A673 (cell line): ENCODE results near the gene AP4B1. TPM values are rescaled to one million over a fixed set of nuclear protein-coding genes. Genes with fewer than 3 reads are reported as not detected.

ENCODE experiments used
- BruUV-seq: library from RNA; stranded (reverse); fragments of 400-500 nt; replicated peaks from 2 replicates; lab custom pipeline; 2021; lab: Mats Ljungman, UMichigan
- CTCF ChIA-PET: fragments of 300-600 bp; sonication (Branson Sonifier 250); formaldehyde crosslinking; loops from one replicate; lab custom pipeline; 2022; ENCODE audit warnings: antibody characterized with exemption; lab: Charles Lee
- POLR2A ChIA-PET: fragments of 300-600 bp; sonication (Branson Sonifier 250); formaldehyde crosslinking; loops from one replicate; lab custom pipeline; 2022; ENCODE audit warnings: antibody characterized with exemption; ENCODE audit not compliant: low non-redundant PET; lab: Charles Lee
- DNase-seq: peaks from one replicate; pipeline ENCODE4 v3.0.0-alpha.2; 2015; ENCODE audit warnings: low spot score
- H3K27ac ChIP-seq: fragments of 200-600 bp; sonication (generic); 2 replicates; pipeline ENCODE4 v1.5.1; 2016; ENCODE audit warnings: mixed run types, low read depth, mild to moderate bottlenecking, mixed read lengths, antibody characterized with exemption, low read length; ENCODE audit not compliant: poor library complexity, severe bottlenecking
- H3K27me3 ChIP-seq: fragments of 200-600 bp; sonication (generic); replicated peaks from 2 replicates; pipeline ENCODE4 v1.6.1; 2017; ENCODE audit warnings: mixed run types, low read depth, mild to moderate bottlenecking, mixed read lengths, antibody characterized with exemption, low read length; ENCODE audit not compliant: insufficient read depth, poor library complexity
- H3K36me3 ChIP-seq: fragments of 200-600 bp; sonication (generic); 2 replicates; pipeline ENCODE4 v1.6.1; 2016; ENCODE audit warnings: mixed run types, mild to moderate bottlenecking, mixed read lengths, antibody characterized with exemption, low read length; ENCODE audit not compliant: insufficient read depth, poor library complexity, severe bottlenecking
- H3K4me1 ChIP-seq: fragments of 200-600 bp; sonication (generic); 2 replicates; pipeline ENCODE4 v1.6.1; 2017; ENCODE audit warnings: mixed run types, mild to moderate bottlenecking, mixed read lengths, antibody characterized with exemption, low read length; ENCODE audit not compliant: insufficient read depth, poor library complexity, severe bottlenecking
- H3K4me3 ChIP-seq: fragments of 200-600 bp; sonication (generic); 2 replicates; pipeline ENCODE4 v1.5.1; 2016; ENCODE audit warnings: low read depth, mixed run types, mild to moderate bottlenecking, mixed read lengths, low read length; ENCODE audit not compliant: poor library complexity, severe bottlenecking
- H3K9me3 ChIP-seq: fragments of 200-600 bp; sonication (generic); 2 replicates; pipeline ENCODE4 v1.6.1; 2016; ENCODE audit warnings: mixed run types, low read depth, mild to moderate bottlenecking, mixed read lengths, antibody characterized with exemption, low read length; ENCODE audit not compliant: poor library complexity, severe bottlenecking
- EZH2 ChIP-seq: fragments of 200-600 bp; sonication (generic); IDR thresholded peaks from 2 replicates; pipeline ENCODE4 v1.6.1; 2017; ENCODE audit warnings: borderline replicate concordance, low read depth, mild to moderate bottlenecking, mixed read lengths, antibody characterized with exemption, low read length; ENCODE audit not compliant: poor library complexity, severe bottlenecking
- intact Hi-C: fragments of 100-400 bp; cut with micrococcal nuclease; formaldehyde crosslinking; loops from one replicate; pipeline ENCODE4 v1.10.0; 2022; ENCODE audit not compliant: unreplicated experiment
- total RNA-seq: library from RNA; stranded (reverse); gene quantifications from 2 replicates; pipeline ENCODE4 v1.2.3, GENCODE V29; 2021
- TF ChIP-seq, protein P1 (sequence below): fragments of 300-800, 200-600 bp; sonication (generic); conservative IDR thresholded peaks from 2 replicates; pipeline ENCODE4 v1.5.1; 2017; ENCODE audit warnings: low read depth, mild to moderate bottlenecking, antibody characterized with exemption, low read length, moderate library complexity, mixed read lengths

Gene AP4B1
- total RNA-seq, 1 experiment from 2014 or later, result 48.9 TPM

DNA sequence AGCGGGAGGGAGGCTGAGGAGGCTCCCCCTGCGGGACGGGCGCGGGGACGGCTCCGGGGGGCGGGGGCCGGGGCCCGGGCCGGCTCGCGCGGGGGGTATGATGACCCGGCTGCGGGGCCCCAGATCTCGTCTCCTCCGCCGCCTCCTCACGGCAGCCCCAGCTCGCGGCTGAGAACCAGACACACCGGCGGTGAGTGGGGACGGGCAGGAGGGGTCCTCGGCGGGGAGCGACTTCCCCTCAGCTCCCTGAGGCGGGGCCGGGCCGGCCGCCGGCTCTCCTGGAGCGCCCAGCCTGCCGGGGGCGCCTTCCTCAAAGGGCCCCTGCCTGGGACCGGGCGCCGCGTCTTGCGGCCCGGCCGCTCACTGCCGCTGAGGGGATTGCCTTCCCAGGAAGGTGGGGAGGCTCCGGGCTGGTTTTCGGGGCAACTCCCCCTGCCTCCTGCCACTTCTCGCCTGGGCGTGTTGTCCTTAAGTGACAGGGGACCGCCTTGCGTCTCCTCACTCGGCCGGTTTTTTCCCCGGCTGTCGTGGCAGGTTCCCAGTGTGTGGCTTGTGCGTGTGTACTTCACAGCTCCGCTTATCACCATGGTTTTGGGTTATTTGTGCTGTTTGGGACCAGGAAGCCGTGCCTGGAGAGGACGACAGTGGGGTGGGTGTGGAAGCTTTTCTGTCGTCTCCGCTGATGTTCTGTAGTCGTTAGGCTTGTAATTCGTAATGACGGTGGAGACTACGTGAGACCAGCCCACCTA, 25.3 kb upstream of the AP4B1 start:
- TF ChIP-seq EZH2, result no peak
- TF ChIP-seq, protein P1, sequence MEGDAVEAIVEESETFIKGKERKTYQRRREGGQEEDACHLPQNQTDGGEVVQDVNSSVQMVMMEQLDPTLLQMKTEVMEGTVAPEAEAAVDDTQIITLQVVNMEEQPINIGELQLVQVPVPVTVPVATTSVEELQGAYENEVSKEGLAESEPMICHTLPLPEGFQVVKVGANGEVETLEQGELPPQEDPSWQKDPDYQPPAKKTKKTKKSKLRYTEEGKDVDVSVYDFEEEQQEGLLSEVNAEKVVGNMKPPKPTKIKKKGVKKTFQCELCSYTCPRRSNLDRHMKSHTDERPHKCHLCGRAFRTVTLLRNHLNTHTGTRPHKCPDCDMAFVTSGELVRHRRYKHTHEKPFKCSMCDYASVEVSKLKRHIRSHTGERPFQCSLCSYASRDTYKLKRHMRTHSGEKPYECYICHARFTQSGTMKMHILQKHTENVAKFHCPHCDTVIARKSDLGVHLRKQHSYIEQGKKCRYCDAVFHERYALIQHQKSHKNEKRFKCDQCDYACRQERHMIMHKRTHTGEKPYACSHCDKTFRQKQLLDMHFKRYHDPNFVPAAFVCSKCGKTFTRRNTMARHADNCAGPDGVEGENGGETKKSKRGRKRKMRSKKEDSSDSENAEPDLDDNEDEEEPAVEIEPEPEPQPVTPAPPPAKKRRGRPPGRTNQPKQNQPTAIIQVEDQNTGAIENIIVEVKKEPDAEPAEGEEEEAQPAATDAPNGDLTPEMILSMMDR, result peak; percentile 26; the same call in 1 of the 2 replicates
- Histone ChIP-seq H3K27ac (peak overlapping the region; percentile 86), H3K9me3 (no peaks in the 10 kb centered on the region), H3K36me3 (peaks cover 2% of the 10 kb centered on the region), H3K4me3 (peak overlapping the region; percentile 96), H3K4me1 (peaks cover 25% of the 10 kb centered on the region), H3K27me3 (no peaks in the 10 kb centered on the region)
- peak; percentile 60 for DNase-seq
- ChIA-PET CTCF (interaction anchor here (0.6 to 1.8 kb wide), 3 partner anchors 26 to 1125 kb away, joined by 3 to 6 read pairs (median 5); partner anchors contain the start of gene AP4B1), POLR2A (interaction anchor here (0.8 kb wide), 1 partner anchor 789 kb away, joined by 3 read pairs; no protein-coding TSS in a partner anchor)
- BruUV-seq, result no TSS peak
- intact Hi-C loops, result loop anchor here (1.0 kb wide), 1 partner anchor 25 kb away; the partner anchor contains the start of gene DCLRE1B

DNA sequence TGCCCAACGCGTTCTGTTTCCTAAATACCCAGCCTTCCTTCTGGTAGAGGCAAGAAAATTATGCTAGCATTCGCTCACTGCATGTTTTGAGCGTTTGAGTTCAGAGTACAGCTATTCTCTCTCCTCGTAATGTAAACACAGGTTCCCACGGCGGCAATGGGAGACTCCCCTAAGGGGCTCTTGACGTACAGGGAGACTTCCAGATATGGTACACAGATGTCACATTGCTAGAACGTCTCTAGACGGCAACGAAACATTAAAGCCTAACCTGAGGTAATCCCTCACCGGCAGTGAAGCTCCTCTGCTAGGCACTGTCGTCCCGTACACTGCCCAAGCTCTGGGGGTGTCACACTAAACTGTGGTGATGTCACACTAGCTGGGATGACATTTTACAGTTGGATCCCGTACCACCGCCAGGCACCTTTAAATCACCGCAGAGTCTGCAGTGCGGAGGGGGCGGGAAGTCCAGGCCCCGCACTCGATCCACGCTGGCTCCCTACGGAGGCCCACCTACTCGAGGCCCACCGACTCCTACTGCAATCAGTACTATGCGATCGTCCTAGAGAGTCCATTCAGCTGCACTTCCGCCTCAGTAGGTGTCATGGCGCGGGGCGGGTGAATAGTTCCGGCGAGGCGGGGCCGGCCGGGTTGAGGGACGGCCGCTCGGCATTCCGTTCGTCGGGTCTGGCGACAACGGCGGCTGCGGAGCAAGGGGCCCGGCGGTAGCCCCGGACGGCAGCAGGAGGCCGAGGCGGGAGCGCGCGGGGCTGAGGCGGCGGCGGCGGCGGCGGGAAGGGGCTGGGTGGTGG, 24.5 kb upstream of the AP4B1 start, which contains the start of gene HIPK1:
TSS of gene HIPK1 (plus strand) at position 384 of the 809 bp plus-strand sequence.
- TSS peak; percentile 84 for BruUV-seq
- CTCF ChIA-PET, result interaction anchor here (1.8 kb wide), 1 partner anchor 25 kb away, joined by 6 read pairs; the partner anchor contains the start of gene AP4B1
- Histone ChIP-seq H3K4me3 (peak within 1 kb of the TSS; percentile 96), H3K9me3 (no peaks in the 10 kb centered on the region), H3K36me3 (no peaks in the 10 kb centered on the region), H3K27me3 (no peaks in the 10 kb centered on the region), H3K27ac (peak within 1 kb of the TSS; percentile 86), H3K4me1 (peaks cover 22% of the 10 kb centered on the region)
- POLR2A ChIA-PET, result interaction anchor here (0.8 kb wide), 1 partner anchor 788 kb away, joined by 3 read pairs; no protein-coding TSS in a partner anchor
- TF ChIP-seq, protein P1, result no peak
- no peak for TF ChIP-seq EZH2
- intact Hi-C loops, result loop anchor here (1.0 kb wide), 1 partner anchor 24 kb away; the partner anchor contains the start of gene DCLRE1B
- peak; percentile 95 for DNase-seq
